AG04450 (cell line): ENCODE data around the gene COL8A1. TPM values are rescaled to one million over a fixed set of nuclear protein-coding genes. Genes with fewer than 3 reads are reported as not detected.
A peak's percentile ranks its signal among the peaks of the same experiment; 100 is the strongest.

Source experiments
- CTCF ChIA-PET: fragments of 300-600, 350-600 bp; formaldehyde crosslinking; extraction: SDS; loops from one replicate; lab custom pipeline; 2022; ENCODE audit warnings: antibody characterized with exemption, inconsistent platforms; lab: Charles Lee
- POLR2A ChIA-PET: fragments of 350-600 bp; formaldehyde crosslinking; extraction: SDS; loops from one replicate; lab custom pipeline; 2021; ENCODE audit warnings: antibody characterized with exemption, inconsistent platforms; lab: Yijun Ruan, JAX
- DNase-seq: peaks from one replicate; pipeline ENCODE4 v3.0.0-alpha.2; 2011; ENCODE audit warnings: low read depth, low spot score
- H3K27ac ChIP-seq: one replicate; pipeline ENCODE4 v1.5.1; 2012; ENCODE audit warnings: low read depth, low read length, control low read depth
- H3K27me3 ChIP-seq: one replicate; pipeline ENCODE4 v1.6.0; 2012; ENCODE audit warnings: low read length; ENCODE audit not compliant: control insufficient read depth, insufficient read depth
- H3K4me3 ChIP-seq: 2 replicates; pipeline ENCODE4 v1.5.1; 2011; ENCODE audit warnings: mild to moderate bottlenecking, low read depth, low read length, control low read depth
- H3K9me3 ChIP-seq: 2 replicates; pipeline ENCODE4 v1.5.1; 2012; ENCODE audit warnings: low read length; ENCODE audit not compliant: control insufficient read depth, insufficient read depth
- polyA plus RNA-seq: library from polyadenylated mRNA; depleted of rRNA; stranded (reverse); fragments of >200 nt; gene quantifications from 2 replicates; pipeline ENCODE4 v1.2.3, GENCODE V29; 2011
- TF ChIP-seq, protein P1 (sequence below): IDR thresholded peaks from 2 replicates; pipeline ENCODE4 v1.5.1; 2011; ENCODE audit warnings: low read depth, low read length, control low read depth, inconsistent platforms

Gene COL8A1
- polyA plus RNA-seq, 1 experiment, result 101 TPM

DNA sequence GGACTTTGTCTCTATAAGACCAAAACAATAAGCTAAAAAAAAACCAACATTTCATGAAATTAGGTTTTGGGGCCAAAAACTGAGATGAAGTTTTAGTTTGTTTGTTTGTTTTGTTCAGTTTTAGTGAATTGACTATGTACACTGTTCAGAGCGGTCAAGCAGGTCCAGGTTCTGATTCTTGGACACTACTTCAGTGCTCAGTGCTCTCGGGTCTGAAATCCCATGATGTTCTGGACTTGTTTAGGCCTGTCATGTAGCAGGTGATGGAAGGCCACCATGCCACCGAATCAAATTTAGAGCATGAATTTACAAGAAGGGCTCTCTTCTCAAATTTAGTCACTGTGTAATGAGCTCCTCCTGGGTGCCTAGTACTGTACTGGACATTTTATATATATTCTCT lies 45.5 kb downstream of the COL8A1 start:
- no peaks in the 10 kb centered on the region for H3K27me3 ChIP-seq
- CTCF ChIA-PET, result interaction anchor here (0.8 to 1.3 kb wide), 5 partner anchors 39 to 511 kb away, joined by 3 to 4 read pairs (median 3); no protein-coding TSS in a partner anchor
- H3K9me3 ChIP-seq, result no peaks in the 10 kb centered on the region
- H3K4me3 ChIP-seq, result no peak overlapping the region
- TF ChIP-seq, protein P1, sequence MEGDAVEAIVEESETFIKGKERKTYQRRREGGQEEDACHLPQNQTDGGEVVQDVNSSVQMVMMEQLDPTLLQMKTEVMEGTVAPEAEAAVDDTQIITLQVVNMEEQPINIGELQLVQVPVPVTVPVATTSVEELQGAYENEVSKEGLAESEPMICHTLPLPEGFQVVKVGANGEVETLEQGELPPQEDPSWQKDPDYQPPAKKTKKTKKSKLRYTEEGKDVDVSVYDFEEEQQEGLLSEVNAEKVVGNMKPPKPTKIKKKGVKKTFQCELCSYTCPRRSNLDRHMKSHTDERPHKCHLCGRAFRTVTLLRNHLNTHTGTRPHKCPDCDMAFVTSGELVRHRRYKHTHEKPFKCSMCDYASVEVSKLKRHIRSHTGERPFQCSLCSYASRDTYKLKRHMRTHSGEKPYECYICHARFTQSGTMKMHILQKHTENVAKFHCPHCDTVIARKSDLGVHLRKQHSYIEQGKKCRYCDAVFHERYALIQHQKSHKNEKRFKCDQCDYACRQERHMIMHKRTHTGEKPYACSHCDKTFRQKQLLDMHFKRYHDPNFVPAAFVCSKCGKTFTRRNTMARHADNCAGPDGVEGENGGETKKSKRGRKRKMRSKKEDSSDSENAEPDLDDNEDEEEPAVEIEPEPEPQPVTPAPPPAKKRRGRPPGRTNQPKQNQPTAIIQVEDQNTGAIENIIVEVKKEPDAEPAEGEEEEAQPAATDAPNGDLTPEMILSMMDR, result no peak
- DNase-seq, result no peak
- H3K27ac ChIP-seq, result no peak overlapping the region
- POLR2A ChIA-PET, result interaction anchor here (0.5 kb wide), 1 partner anchor 38 kb away, joined by 3 read pairs; no protein-coding TSS in a partner anchor

GRCh38 chr3:99684644-99685043 lies 46.2 kb downstream of the COL8A1 start:
- no peak for DNase-seq
- H3K27ac ChIP-seq, result no peak overlapping the region
- H3K27me3 ChIP-seq, result no peaks in the 10 kb centered on the region
- no peak overlapping the region for H3K4me3 ChIP-seq
- no peaks in the 10 kb centered on the region for H3K9me3 ChIP-seq
- TF ChIP-seq, protein P1, result no peak
- ChIA-PET CTCF (interaction anchor here (0.9 to 1.3 kb wide), 2 partner anchors 170 to 210 kb away, joined by 3 read pairs; no protein-coding TSS in a partner anchor), POLR2A (interaction anchor here (0.5 kb wide), 1 partner anchor 39 kb away, joined by 3 read pairs; no protein-coding TSS in a partner anchor)

- TF ChIP-seq, protein P1, result no peak
Measured at GRCh38 chr3:99686469-99686868, 48.1 kb downstream of the COL8A1 start.

DNA sequence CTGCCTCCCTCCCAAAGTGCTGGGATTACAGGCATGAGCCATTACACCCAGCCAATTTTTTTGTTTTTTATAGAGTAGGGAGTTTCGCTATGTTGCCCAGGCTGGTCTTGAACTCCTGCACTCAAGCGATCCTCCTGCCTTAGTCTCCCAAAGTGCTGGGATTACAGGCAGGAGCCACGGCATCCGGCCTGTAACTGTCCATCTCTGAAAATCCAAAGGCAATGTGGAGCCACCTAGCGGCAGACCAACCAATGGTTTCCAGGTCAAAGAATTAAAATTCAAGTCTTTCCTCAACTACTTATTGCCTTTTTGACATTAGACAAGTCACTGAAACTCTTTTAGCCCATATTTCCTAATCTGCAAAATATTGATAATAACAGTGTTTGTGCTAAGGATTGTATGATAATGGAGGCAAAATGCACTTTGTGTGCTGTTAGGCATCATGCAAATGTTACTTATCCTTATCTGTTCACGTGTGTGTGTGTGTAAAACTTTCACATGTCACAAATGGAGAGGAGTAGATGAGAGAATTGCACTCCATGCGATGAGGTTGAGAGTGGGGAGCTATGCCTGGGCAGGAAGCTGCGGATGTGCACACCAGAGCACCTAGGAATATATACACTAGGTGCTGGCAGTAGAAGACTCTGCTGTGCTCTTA lies 48.7 kb downstream of the COL8A1 start:
- ChIA-PET POLR2A (interaction anchor here (0.6 kb wide), 1 partner anchor 130 kb away, joined by 4 read pairs; no protein-coding TSS in a partner anchor), CTCF (interaction anchor here (0.7 to 1.8 kb wide), 18 partner anchors 10 to 693 kb away, joined by 3 to 8 read pairs (median 3); no protein-coding TSS in a partner anchor)
- TF ChIP-seq, protein P1, result peak; percentile 69

More at GRCh38 chr3:99686469-99686868, 48.1 kb downstream of the COL8A1 start:
- Histone ChIP-seq H3K27me3 (no peaks in the 10 kb centered on the region), H3K9me3 (no peaks in the 10 kb centered on the region), H3K4me3 (no peak overlapping the region), H3K27ac (no peak overlapping the region)
- ChIA-PET POLR2A (no interaction called here), CTCF (interaction anchor here (0.7 to 1.3 kb wide), 11 partner anchors 10 to 692 kb away, joined by 3 to 5 read pairs (median 4); no protein-coding TSS in a partner anchor)
- no peak for DNase-seq

GRCh38 chr3:99690761-99691369 lies 52.5 kb downstream of the COL8A1 start:
- ChIA-PET CTCF (interaction anchor here (0.6 kb wide), 1 partner anchor 507 kb away, joined by 3 read pairs; no protein-coding TSS in a partner anchor), POLR2A (no interaction called here)
- TF ChIP-seq, protein P1, result no peak
- H3K27ac ChIP-seq, result no peak overlapping the region
- H3K27me3 ChIP-seq, result no peaks in the 10 kb centered on the region
- no peak overlapping the region for H3K4me3 ChIP-seq
- no peaks in the 10 kb centered on the region for H3K9me3 ChIP-seq
- no peak for DNase-seq

More for the DNA sequence above, 48.7 kb downstream of the COL8A1 start:
- Histone ChIP-seq H3K9me3 (no peaks in the 10 kb centered on the region), H3K27ac (no peak overlapping the region), H3K27me3 (no peaks in the 10 kb centered on the region), H3K4me3 (no peak overlapping the region)
- no peak for DNase-seq
